ENCODE data around the gene FGD5.

DNA sequence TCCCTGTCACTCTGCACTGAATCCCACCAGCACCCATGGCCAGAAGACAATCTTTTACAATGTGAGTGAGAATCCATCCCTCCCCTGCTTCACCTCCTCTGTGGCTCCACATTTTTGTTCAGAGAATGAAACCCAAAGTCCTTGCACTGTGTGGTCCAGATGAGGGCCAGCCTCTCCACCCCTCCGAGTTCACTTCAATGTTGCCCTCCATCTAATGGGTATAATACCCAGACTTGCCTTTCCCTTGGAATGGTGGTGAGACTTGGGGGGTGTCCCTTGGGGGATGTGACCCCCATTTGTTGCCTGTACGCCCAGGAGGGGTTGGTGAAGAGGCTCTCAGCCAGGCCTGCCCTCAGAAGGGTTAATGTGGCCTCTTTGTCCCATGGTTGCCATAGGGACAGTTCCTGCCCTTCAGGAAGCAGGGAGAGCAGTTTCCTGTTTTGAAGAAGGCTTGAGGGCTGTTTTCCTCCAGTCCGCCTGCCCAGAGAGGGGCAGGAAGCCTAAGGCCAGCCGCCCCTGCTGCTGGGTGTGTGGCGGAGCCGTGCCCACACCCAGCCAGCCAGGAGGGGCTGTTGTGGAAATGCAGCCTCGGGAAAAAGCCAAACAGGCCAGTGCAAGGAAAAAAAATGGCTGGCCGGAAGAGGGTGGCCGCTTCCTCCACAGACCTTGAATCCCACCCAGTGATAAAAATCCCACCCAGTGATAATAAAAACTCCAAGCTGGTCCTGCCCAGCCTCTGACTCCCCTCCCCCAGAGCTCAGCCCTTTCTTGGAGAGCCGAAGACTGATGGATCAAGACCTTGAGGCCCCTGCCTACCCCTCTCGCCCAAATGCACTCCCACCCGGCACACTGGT, 14.6 kb upstream of the FGD5 start:
- TF ChIP-seq, protein P1, sequence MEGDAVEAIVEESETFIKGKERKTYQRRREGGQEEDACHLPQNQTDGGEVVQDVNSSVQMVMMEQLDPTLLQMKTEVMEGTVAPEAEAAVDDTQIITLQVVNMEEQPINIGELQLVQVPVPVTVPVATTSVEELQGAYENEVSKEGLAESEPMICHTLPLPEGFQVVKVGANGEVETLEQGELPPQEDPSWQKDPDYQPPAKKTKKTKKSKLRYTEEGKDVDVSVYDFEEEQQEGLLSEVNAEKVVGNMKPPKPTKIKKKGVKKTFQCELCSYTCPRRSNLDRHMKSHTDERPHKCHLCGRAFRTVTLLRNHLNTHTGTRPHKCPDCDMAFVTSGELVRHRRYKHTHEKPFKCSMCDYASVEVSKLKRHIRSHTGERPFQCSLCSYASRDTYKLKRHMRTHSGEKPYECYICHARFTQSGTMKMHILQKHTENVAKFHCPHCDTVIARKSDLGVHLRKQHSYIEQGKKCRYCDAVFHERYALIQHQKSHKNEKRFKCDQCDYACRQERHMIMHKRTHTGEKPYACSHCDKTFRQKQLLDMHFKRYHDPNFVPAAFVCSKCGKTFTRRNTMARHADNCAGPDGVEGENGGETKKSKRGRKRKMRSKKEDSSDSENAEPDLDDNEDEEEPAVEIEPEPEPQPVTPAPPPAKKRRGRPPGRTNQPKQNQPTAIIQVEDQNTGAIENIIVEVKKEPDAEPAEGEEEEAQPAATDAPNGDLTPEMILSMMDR (conservative IDR thresholded peaks at IDR 0.05 in 1 of 2, IDR thresholded peaks at IDR 0.05 in 1 of 2; ENCODE audit: low read depth in 1 of 2, low read length in 2 of 2): no peak
- no peak for TF ChIP-seq EZH2 (IDR thresholded peaks at IDR 0.05; ENCODE audit: low read length, missing control alignments)
